ENCODE measurements around the gene PLCD3. TPM values are rescaled to one million over a fixed set of nuclear protein-coding genes. Genes with fewer than 3 reads are reported as not detected.

Gene PLCD3
- polyA plus RNA-seq, 1 donor (not counting 4 experiments of a cell fraction or from before 2014, with no cell fraction given), result 53.3 TPM

GRCh38 chr17:45135978-45136791, 3.9 kb upstream of the PLCD3 start:
- TF ChIP-seq CTCF (optimal IDR thresholded peaks at IDR 0.05 in 1 of 3, IDR thresholded peaks at IDR 0.05 in 1 of 3, conservative IDR thresholded peaks at IDR 0.05 in 1 of 3; ENCODE audit: extremely low read depth in 1 of 3, insufficient read depth in 2 of 3, low read length in 3 of 3) (no peak), EZH2 (IDR thresholded peaks at IDR 0.05; ENCODE audit: low read length) (no peak)
- no peaks in the 10 kb centered on the region for H4K20me1 ChIP-seq (ENCODE audit: control insufficient read depth, extremely low read depth, insufficient read depth, low read length)
- peaks cover 9% of the 10 kb centered on the region for H3K79me2 ChIP-seq (ENCODE audit: control insufficient read depth, insufficient read depth, low read length)
- no peaks in the 10 kb centered on the region for H3K9me3 ChIP-seq (ENCODE audit: control insufficient read depth, low read depth, low read length)
- dilution Hi-C loops (cut with MboI; ENCODE audit: extremely low pct_ligation_motif_present, low sequenced_read_pairs), result no loop called here
- no peaks in the 10 kb centered on the region for H3K36me3 ChIP-seq (ENCODE audit: control insufficient read depth in 2 of 2, extremely low read depth in 1 of 2, insufficient read depth in 2 of 2, low read length in 2 of 2)
- FAIRE-seq (no peak), DNase-seq (ENCODE audit: low read depth, low spot score) (no peak)
- H2AFZ ChIP-seq (ENCODE audit: control insufficient read depth, low read length), result peak overlapping the region; percentile 79
- H3K27ac ChIP-seq (ENCODE audit: control insufficient read depth, insufficient read depth, low read length), result peak overlapping the region; percentile 37
- H3K4me3 ChIP-seq (ENCODE audit: control insufficient read depth in 2 of 3, extremely low read depth in 1 of 3, insufficient read depth in 2 of 3, low read depth in 1 of 3, low read length in 3 of 3), result peak overlapping the region; percentile 50 to 78 (median 76)
- H3K4me1 ChIP-seq (ENCODE audit: control insufficient read depth, extremely low read depth, insufficient read depth, low read length), result peaks cover 18% of the 10 kb centered on the region
- H3K27me3 ChIP-seq (ENCODE audit: control insufficient read depth, extremely low read depth, insufficient read depth, low read length), result no peaks in the 10 kb centered on the region
- H3K9ac ChIP-seq (ENCODE audit: control insufficient read depth, extremely low read depth, insufficient read depth, low read length), result peak overlapping the region; percentile 55
- H3K4me2 ChIP-seq (ENCODE audit: control insufficient read depth, extremely low read depth, insufficient read depth, low read depth, low read length), result peak overlapping the region; percentile 92
- H3K9me1 ChIP-seq (ENCODE audit: control insufficient read depth, extremely low read depth, insufficient read depth, low read length), result no peaks in the 10 kb centered on the region

GRCh38 chr17:45135192-45135977, 3.1 kb upstream of the PLCD3 start, which contains the start of gene ACBD4:
Gene ACBD4, plus strand, starts transcription at chr17:45135687. Its CDS starts 458 bp downstream, at chr17:45136145.
- Histone ChIP-seq H2AFZ (ENCODE audit: control insufficient read depth, low read length) (peak within 1 kb of the TSS; percentile 79), H3K27ac (ENCODE audit: control insufficient read depth, insufficient read depth, low read length) (peak within 1 kb of the TSS; percentile 37)
- dilution Hi-C loops (cut with MboI; ENCODE audit: extremely low pct_ligation_motif_present, low sequenced_read_pairs), result no loop called here

More at GRCh38 chr17:45135192-45135977, 3.1 kb upstream of the PLCD3 start, which contains the start of gene ACBD4:
- H3K4me2 ChIP-seq (ENCODE audit: control insufficient read depth, extremely low read depth, insufficient read depth, low read depth, low read length), result peak within 1 kb of the TSS; percentile 92
- H3K79me2 ChIP-seq (ENCODE audit: control insufficient read depth, insufficient read depth, low read length), result peaks cover 14% of the 10 kb centered on the region
- H3K9me1 ChIP-seq (ENCODE audit: control insufficient read depth, extremely low read depth, insufficient read depth, low read length), result no peaks in the 10 kb centered on the region
- peak; percentile 98 for FAIRE-seq
- H3K4me3 ChIP-seq (ENCODE audit: control insufficient read depth in 2 of 3, extremely low read depth in 1 of 3, insufficient read depth in 2 of 3, low read depth in 1 of 3, low read length in 3 of 3), result peak within 1 kb of the TSS; percentile 50 to 78 (median 76)
- TF ChIP-seq EZH2 (IDR thresholded peaks at IDR 0.05; ENCODE audit: low read length) (no peak), CTCF (optimal IDR thresholded peaks at IDR 0.05 in 1 of 3, IDR thresholded peaks at IDR 0.05 in 1 of 3, conservative IDR thresholded peaks at IDR 0.05 in 1 of 3; ENCODE audit: extremely low read depth in 1 of 3, insufficient read depth in 2 of 3, low read length in 3 of 3) (peak; percentile 100)
- DNase-seq (ENCODE audit: low read depth, low spot score), result no peak
- no peaks in the 10 kb centered on the region for H3K9me3 ChIP-seq (ENCODE audit: control insufficient read depth, low read depth, low read length)
- H3K36me3 ChIP-seq (ENCODE audit: control insufficient read depth in 2 of 2, extremely low read depth in 1 of 2, insufficient read depth in 2 of 2, low read length in 2 of 2), result no peaks in the 10 kb centered on the region
- peaks cover 22% of the 10 kb centered on the region for H3K4me1 ChIP-seq (ENCODE audit: control insufficient read depth, extremely low read depth, insufficient read depth, low read length)
- no peaks in the 10 kb centered on the region for H4K20me1 ChIP-seq (ENCODE audit: control insufficient read depth, extremely low read depth, insufficient read depth, low read length)
- peak within 1 kb of the TSS; percentile 55 for H3K9ac ChIP-seq (ENCODE audit: control insufficient read depth, extremely low read depth, insufficient read depth, low read length)
- no peaks in the 10 kb centered on the region for H3K27me3 ChIP-seq (ENCODE audit: control insufficient read depth, extremely low read depth, insufficient read depth, low read length)
